ENCODE data around the gene SLC6A19. TPM values are rescaled to one million over a fixed set of nuclear protein-coding genes. Genes with fewer than 3 reads are reported as not detected.

The SLC6A19 gene
- total RNA-seq, 1 experiment from 2014 or later, result not detected

GRCh38 chr5:1193591-1193985 is 7.8 kb upstream of the SLC6A19 start:
- no peak for DNase-seq (ENCODE audit: low read depth)

- DNase-seq (ENCODE audit: low read depth), result no peak
Measured at GRCh38 chr5:1194378-1194777, 7.0 kb upstream of the SLC6A19 start.

- no peak for DNase-seq (ENCODE audit: low read depth)
Measured at GRCh38 chr5:1195439-1195838, 6.0 kb upstream of the SLC6A19 start.

GRCh38 chr5:1195916-1196315 is 5.5 kb upstream of the SLC6A19 start:
- no peak for DNase-seq (ENCODE audit: low read depth)

DNA sequence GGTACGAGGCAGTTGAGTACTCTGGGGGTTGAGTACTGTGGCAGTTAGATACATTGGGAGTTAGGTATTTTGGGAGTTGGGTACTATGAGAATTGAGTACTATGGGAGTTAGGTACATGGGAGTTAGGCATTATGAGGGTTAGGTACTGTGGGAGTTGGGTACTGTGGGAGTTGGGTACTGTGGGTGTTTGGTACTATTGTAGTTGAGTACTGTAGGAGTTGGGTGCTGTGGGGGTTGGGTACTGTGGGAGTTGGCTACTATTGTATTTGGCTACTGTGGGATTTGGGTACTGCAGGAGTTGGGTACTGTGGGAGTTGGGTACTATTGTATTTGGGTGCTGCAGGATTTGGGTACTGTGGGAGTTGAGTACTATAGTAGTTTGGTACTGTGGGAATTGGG is 4.8 kb upstream of the SLC6A19 start:
- DNase-seq (ENCODE audit: low read depth), result no peak

- DNase-seq (ENCODE audit: low read depth), result no peak
Measured at GRCh38 chr5:1197876-1198666, 3.3 kb upstream of the SLC6A19 start.

- DNase-seq (ENCODE audit: low read depth), result no peak
Measured at GRCh38 chr5:1199340-1199648, 2.1 kb upstream of the SLC6A19 start.

DNA sequence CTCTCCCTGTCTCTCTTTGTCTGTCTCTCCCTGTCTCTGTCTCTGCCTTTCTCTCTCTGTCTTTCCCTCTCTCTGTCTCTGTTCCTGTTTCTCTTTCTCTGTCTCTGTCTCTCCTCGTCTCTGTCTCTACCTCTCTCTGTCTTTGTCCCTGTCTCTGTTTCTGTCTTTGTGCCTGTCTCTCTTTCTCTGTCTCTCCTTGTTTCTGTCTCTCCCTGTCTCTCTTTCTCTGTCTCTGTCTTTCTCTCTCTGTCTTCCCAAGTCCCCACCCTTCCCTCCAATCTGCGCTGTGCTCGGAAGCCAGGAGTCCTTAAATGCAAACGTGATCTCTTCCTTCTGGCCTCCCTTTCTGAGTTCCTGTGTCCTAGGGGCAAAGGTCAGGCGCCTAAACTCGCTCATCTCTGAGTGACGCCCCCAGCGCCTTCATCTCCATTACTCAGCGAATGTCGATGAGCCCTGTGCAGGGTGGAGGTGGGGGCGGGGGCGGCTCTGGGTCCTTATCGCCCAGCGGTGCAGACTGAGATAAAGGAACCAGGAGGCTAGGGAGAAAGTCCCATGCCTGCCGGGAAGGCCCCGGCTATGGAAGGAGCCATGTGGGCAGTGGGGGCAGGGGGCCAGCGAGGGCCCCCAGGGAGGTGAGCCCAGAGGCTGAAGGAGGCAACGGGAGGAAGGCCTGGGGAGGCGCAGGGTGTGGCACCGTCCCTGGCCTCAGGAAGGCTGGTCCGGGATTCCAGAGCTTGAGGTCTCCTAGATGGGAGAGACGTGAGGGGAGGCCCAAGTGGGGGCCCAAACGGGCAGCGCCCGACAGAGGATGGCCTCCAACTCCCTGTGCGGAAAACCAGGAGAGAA is 1.5 kb upstream of the SLC6A19 start:
- DNase-seq (ENCODE audit: low read depth), result no peak

GRCh38 chr5:1200495-1201326 is 684 bp upstream of the SLC6A19 start:
- no peak for DNase-seq (ENCODE audit: low read depth)

GRCh38 chr5:1202026-1202797 is 817 bp downstream of the SLC6A19 start:
- DNase-seq (ENCODE audit: low read depth), result no peak

- DNase-seq (ENCODE audit: low read depth), result no peak
Measured at GRCh38 chr5:1202798-1203185, 1.4 kb downstream of the SLC6A19 start.

DNA sequence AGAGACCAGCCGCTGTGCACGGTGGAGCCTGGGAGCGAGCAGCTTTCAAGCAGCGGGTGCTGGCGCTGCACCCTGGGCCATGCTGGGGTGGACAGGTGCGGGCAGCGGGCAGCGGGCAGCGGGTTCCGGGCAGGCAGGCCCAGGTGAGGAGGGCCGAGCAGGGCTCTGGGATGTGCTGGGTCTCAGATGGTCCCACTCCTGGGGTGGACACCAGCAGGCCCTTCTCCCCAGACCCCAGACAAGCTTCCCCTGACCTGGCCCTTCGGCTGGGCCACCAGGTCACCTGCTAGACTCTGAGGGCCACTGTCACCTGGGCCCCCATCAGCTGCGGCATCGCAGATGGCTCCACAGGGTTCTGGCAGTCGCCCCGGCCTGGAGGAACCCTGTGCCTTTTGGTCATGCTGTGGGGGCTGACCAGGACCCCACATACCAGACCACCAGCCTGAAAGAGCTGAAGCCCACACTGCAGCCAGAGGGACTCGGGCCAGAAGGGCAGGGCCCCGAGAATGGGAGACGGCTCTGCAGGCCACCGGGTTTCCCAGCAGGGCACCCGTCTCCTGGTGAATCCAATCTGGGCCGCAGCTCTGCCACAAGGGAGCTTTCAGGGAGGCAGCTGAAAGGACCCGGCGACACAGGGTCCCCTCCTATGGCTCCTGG is 2.0 kb downstream of the SLC6A19 start:
- no peak for DNase-seq (ENCODE audit: low read depth)

GRCh38 chr5:1203968-1204692 is 2.7 kb downstream of the SLC6A19 start:
- DNase-seq (ENCODE audit: low read depth), result no peak

DNA sequence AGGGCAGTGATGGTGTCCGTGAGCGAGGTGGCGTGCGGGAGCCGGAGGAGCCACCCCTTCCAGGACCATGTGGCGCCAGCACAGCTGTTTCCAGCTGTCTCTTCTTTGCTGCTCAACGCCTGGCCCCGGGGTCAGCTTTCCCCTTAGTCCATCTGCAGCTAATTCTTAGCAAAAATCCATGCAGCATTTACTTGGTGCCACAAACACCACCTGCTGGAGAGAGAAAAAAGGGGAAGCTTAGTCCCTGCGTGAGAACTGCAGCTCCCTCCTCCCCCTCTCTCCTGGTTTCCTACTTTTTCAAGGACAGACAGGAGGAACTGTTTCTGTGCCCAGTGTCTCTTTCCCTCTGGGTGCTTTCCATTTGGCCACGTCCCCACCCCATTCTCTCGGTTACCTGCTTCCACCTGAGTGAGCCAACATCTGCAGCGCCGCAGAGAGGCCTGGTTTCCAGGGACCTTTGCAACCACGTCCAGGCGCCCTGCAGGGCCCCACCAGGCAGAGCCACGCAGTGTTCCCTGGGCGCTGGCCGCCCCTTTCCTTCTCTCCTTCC is 3.4 kb downstream of the SLC6A19 start:
- peak; percentile 49 for DNase-seq (ENCODE audit: low read depth)

- no peak for DNase-seq (ENCODE audit: low read depth)
Measured at GRCh38 chr5:1205255-1206180, 4.1 kb downstream of the SLC6A19 start.

- DNase-seq (ENCODE audit: low read depth), result no peak
Measured at GRCh38 chr5:1206521-1207412, 5.4 kb downstream of the SLC6A19 start.

DNA sequence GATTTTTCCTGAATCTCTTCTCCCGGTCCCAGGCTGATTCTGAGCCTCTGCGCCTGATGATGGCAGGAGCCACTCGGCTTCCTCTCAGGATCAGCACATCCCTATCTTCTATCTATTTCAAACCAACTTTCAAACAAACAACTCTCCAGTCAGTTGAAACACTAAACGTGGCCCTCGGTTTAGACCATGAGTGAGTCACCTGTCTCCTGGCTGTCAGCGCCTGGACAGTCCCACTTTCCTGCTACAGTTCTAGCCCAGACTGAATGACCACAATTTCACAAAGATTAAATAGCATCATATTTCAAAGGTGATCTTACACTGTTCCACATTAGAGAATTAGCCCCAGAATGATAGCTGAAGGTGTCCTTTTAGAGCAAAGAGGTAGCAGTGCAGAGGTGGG is 6.2 kb downstream of the SLC6A19 start:
- DNase-seq (ENCODE audit: low read depth), result no peak

Data from HT1080 (cell line).